Midbrain (tissue), 1 donor: ENCODE measurements around the gene PDLIM4.

Experiments
- DNase-seq: peaks from one replicate; lab custom pipeline; 2025; lab: John Stamatoyannopoulos, UW

PDLIM4 gene

DNA sequence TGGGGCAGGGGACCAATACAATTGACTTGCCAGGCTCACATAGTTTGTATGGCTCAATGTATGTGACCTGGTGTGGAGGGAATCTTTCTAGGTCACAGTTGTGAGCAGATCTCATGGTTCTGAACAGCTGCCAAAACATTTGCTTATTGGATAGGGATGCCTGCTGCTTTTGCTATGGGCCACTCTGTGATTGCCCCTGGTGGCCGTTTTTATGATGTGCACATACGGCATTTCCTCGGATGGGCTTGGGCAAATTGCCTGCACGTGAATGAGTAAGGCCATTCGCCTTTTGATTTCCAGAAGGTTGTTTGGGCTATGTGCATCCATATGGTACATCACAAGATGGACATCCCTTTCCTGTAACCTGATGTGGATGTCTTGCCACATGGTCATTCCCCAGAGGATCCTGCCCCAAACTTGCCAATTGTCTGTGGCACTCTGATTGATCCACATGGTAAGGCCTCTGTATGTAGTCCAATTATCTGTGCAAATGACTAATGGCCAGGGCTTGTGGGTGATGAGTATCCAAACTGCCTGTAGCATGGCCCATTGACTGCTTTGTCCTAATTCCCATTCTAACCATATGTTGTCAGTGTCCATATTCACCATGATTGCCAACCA lies 26.0 kb downstream of the PDLIM4 start:
- DNase-seq = no peak

DNA sequence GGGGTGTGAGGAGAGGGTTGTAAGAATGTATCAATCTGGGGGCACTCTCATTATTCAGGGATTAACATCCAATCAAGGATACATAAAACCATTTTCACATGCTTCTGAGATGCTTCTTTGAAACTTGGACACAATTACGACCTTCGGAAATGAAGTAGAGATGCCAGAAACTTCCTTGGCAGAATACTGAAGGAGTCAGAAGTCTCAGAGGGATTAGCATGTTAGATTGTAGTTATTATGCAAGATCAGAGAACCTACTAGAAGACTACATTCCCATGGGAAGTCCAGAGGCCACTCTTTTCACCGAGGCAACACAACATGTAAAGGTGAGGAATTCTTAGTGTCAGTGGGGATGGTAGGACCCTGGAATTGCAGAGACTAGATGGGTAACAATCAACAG lies 31.6 kb downstream of the PDLIM4 start:
- no peak for DNase-seq

GRCh38 chr5:132291026-132291425 lies 33.5 kb downstream of the PDLIM4 start:
- no peak for DNase-seq

DNA sequence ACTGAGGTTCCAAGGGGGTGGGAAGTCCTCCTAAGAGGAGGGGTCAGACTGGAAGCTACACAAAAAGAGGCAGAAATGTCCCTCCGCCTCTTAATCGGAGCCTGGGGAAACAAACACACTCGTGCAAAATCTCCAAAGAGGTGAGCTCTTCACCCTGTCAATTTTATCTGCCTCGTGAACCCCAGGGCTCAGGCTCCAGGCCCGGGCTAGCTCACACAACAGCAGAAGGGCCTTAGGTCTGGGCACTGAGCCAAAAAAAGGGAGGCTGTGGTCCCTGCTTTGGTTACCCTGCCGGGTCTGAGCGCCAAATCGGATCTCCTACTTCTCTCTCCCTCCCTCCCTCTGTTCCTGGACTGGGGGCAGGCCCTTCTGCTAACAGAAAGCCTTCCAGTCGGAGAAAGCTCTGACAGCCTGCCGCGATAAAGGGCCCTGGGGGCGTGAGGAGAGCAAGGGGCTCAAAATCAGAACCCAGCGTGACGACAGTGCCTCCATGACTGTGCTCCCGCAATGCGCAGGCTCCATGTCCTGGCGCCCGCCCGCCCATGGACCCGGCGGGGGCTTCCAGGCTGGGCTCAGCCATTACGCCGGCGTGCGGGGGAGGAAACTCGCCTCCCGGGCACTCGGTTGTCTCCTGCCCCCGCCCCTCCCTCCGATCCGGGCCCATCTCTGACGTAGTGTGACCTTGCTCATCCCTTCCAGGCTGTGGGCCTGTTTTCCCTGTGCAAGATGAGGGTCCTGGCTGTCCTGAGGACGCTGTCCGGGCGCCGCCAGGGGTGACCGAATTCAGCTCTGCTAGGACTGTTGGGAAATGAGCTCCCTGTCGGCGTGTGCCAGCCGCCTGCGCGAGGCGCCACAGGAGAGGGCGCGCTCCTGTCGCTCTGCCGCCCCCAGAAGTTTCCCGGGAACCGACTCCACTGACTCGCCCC lies 35.8 kb downstream of the PDLIM4 start:
- peak; percentile 87 for DNase-seq

DNA sequence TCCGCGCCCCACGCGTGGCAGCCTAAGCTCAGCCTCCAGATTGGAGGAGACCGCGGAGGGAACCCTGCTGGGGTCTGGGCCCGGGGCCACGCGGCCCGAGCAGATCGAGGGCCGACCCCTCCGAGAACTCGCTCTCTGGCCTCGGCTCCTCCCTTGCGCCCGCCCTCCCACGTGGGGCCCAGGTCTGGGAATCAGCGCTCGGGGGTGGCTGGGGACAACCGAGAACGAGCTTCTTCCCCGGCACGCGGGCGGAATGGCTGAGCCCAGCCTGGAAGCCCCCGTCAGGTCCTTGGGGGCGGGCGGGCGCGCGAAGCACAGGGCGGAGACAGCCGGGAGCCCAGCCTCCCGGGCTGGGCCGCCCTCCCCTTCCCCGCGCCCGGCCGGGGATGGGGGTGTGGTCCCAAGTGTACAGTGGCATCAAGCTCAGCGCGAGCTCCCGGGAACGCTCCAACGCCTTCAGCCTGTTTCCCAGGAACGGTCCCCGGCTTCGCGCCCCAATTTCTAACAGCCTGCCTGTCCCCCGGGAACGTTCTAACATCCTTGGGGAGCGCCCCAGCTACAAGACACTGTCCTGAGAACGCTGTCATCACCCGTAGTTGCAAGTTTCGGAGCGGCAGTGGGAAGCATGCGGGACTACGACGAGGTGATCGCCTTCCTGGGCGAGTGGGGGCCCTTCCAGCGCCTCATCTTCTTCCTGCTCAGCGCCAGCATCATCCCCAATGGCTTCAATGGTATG lies 36.7 kb downstream of the PDLIM4 start, which contains the start of gene SLC22A4:
SLC22A4 (plus strand) TSS at position 403 of the 736 bp plus-strand sequence; CDS start at position 626, 223 bp downstream.
- DNase-seq = peak; percentile 88

DNA sequence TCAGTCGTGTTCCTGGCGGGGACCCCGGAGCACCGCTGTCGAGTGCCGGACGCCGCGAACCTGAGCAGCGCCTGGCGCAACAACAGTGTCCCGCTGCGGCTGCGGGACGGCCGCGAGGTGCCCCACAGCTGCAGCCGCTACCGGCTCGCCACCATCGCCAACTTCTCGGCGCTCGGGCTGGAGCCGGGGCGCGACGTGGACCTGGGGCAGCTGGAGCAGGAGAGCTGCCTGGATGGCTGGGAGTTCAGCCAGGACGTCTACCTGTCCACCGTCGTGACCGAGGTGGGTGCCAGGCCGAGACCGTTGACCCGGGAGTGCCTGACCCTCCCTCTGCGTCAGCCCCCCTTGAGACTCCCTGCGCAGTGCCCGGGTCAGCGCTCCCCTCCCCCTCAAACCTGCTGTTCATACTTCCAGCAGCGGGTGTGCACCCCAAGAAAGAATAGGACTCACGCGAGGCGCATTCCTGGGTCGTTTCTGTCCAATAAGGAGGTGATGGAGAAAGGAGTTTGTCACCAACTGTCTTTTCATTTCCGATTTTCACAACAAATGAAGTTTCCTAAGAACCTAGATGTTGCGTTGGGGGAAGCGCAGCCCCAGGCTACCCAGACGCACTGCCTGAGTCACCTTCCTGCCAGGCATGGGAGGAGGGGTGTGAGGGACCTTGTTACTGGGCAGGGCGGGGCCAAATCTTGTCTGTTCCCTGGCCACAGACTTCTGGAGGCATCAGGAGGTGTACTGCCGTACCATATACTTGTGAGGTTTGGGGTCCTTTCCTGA lies 37.4 kb downstream of the PDLIM4 start:
- no peak for DNase-seq

GRCh38 chr5:132295505-132296411 lies 38.3 kb downstream of the PDLIM4 start:
- no peak for DNase-seq

DNA sequence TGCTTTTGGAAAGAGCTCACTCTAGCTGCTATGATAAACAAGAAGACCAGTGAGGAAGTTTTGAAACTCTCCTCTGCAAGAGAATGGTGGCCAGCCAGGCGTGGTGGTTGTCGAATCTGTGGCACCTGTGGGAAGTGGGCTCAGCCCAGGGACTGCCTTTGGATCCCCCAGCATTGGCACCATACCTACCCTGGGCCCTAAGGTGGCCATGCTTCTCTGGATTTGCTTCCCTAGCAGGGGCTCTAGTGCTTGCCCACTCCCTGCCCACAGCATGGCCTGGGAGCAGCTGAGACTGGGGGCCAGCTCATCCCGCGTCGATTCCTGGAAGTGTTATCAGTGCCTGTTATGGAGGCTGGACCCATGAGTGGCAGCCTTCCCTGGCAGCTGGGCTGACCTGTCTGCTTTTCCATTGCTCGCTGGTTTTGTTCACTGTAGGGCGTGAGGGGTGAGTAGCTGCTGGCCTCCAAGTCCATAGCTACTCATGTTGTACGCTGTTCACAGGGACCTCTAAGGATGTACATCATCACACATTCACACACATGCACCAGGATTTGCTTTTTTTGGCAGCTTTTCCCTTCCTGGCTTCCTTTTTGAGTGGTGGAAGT lies 39.0 kb downstream of the PDLIM4 start:
- DNase-seq = no peak

- no peak for DNase-seq
These were observed 39.9 kb downstream of the PDLIM4 start for GRCh38 chr5:132297211-132297940.

DNA sequence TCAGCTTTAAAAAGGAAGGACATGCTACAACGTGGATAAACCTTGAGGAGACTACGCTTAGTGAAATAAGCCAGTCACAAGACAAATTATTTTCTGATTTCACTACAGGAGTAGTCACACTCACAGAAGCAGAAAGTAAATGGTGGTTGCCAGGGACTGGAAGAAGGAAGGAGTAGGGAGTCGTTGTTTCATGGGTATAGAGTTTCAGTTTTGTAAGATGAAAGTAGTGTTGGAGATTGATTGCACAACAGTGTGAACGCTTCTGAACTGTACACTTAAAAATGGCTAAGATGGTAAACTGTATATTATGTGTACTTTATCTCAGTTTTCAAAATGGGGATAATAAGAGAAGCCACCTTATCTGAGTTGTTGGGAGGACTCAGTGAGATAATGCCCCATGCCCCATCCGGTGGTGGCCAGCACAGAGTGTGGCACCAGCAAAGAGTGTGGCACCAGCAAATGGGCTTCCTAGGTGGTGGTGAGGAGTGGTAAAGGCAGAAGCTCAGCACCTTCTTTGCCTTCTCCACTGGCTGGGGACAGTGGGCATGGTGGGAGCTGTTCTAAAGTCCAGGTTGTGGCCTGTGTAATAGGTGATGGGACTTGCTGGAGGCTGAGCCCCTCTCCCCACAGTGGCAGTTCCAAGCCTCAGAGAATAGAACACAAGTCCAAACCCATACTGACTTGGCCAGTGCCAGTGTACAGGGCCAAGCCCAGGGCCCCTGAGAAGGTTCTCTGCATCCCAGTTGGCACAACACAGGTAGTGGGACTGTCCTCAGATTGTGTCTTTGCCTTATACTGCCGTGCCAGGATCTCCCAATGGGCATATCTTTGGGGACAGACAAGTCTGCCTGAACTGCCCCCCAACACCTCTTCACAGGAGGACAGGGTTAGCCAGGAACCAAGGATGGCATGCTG lies 41.1 kb downstream of the PDLIM4 start:
- DNase-seq = no peak

GRCh38 chr5:132299917-132300316 lies 42.4 kb downstream of the PDLIM4 start:
- no peak for DNase-seq

DNA sequence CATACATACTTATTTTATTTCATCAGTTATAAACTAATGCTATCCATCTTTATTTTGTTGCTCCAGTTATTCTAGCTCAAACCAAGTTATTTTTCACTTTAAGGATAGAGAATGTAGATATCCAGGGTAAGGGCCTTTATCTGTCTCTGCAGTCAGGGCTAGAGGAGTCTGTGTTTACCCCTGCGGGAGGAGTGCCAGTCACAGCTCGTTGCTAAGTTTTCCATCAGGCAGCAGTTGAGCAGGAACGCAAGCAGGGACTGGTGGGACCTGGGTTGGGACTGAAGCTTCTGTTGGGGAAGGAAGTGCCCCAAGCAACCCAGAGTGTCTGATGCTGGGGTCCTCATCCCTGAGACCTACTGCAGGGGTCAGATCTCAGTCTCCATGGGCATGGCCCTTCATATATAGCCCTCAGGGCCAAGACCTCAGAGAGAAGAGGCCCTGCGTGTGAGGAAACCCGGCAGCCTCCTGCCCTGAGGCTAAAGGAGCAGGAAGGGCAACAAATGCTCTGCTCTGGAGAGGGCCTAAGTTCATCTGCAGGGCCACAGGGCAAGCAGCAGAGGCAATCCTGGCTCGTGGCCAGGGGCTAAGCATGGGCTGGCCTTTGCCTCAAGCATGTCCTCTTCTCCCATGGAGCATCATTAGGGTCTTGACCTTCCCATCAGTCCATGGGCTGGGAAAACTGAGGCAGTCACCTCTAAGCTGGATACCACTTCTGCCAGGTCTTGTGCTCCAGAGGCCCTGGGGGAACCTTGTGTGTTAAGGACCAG lies 43.3 kb downstream of the PDLIM4 start:
- DNase-seq = no peak

DNA sequence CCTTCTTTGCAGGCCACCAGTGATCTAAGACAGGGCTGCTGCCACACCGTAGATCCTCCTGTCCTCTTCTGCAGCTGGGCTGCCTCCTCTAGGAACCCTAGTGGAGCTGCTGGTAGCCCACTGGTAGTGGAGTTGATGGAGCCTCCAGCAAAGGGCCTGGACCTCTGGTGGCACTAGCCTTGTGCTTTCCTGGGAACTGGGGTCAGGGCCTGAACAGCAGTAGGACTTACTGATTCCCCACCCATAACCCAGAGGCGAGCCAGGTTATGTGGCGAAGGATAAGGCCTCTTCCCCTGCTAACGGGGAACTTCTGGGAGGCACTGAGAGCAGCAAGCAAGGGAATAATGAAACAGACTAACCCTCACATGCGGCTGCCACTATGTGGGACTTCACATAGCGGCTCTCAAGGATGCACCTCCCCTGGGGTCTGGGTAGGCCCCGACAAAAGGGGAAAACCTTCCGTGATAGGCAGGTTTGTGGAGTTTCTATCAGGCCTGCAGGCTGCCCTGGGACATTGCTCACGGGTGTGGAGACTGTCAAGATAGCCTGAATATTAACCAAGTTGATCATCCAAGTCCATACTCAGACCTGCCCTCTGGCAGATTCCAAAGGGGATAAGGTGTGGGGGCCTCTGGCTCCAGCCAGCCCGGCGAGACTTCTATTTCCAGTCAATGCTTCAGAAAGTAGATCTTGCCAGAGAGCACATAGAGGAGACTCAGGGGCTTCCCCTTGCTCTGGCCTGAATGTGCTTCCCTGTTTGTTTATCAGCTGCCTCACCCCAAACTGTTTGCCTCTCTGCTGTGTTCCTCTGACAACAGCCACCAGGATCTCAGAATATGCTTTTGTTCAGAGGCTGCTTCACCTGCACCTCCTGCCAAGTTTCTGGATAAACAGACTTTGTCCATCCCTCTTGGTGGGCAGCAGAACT lies 44.1 kb downstream of the PDLIM4 start:
- no peak for DNase-seq

- DNase-seq = no peak
These were observed 44.9 kb downstream of the PDLIM4 start for GRCh38 chr5:132302413-132302812.

DNA sequence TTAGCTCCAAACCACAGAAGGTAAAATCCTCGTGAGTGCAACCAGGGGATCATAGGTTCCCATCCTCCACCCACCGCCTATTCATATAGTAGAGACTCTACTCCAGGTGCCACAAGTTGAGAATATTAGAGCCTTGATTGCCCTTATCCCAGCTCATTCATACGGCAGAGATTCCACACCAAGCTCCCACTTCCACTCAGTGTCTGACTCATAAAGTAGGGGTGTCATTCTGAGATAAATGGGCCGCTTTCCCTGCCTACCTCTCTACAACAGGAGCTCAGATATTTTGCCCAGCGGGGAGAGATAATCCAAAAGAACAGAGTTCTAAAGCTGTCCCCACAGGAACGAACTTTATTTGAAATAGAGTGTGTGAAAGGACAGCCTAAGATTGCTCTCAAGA lies 46.1 kb downstream of the PDLIM4 start:
- DNase-seq = no peak

DNA sequence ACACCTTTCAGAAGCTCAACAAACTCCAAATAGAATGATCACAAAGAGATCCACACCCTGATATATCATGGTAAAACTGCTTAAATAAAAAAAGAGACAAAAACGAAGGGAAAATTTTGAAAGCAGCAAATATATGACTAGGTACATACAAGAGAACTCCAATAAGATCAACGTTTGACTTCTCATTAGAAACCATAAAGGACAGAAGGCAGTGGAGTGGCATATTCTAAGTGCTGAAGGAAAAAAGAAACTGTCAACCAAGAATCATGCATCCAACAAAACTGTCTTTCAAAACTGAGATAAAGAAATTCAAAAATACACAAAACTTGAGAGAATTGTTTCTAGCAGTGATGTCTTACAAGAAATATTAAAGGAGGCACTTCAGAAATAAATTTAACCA lies 47.9 kb downstream of the PDLIM4 start:
- DNase-seq = no peak

DNA sequence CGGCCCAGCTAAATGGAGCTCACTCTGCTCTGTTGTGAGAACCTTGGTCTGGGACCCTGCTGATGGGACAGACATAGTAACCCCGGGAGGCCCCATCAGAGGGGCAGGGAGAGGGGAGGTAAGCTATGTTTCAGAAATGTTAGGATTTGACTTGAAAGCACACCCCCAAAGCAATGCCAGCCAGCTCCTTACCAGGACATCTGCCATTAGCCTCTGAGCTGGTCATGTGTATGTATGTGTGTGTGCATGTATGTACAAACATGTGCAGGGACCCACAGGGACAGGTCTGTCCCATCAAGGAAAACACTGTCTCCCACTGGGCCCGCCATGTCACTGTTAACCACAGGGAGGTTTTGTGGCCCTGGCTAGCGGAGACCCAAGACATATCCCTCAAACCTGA lies 51.2 kb downstream of the PDLIM4 start:
- no peak for DNase-seq
